Erythroblast (primary cell): ENCODE results near the gene PIEZO2.

ENCODE experiments used
- GATA1 ChIP-seq: IDR thresholded peaks from 2 replicates; pipeline ENCODE4 v1.6.1; 2011; ENCODE audit warnings: low read depth, mild to moderate bottlenecking, control low read depth, low read length, moderate library complexity
- POLR2A ChIP-seq: IDR thresholded peaks from 2 replicates; pipeline ENCODE4 v1.6.1; 2011; ENCODE audit warnings: mild to moderate bottlenecking, low read length

- TF ChIP-seq POLR2A = no peak
- TF ChIP-seq GATA1 = no peak
Observed at GRCh38 chr18:11091746-11092145, 57.6 kb downstream of the PIEZO2 start.
